HUES6 (cell line): ENCODE data around the gene TRIO.

Experiments
- H3K27ac ChIP-seq: 2 replicates; pipeline ENCODE4 v1.7.0; 2013; ENCODE audit warnings: low read depth, mild to moderate bottlenecking, low read length, inconsistent platforms
- H3K27me3 ChIP-seq: 2 replicates; pipeline ENCODE4 v1.6.1; 2013; ENCODE audit warnings: low read length; ENCODE audit not compliant: control insufficient read depth, insufficient read depth
- H3K36me3 ChIP-seq: 2 replicates; pipeline ENCODE4 v1.6.1; 2013; ENCODE audit warnings: low read length; ENCODE audit not compliant: control insufficient read depth, insufficient read depth
- H3K4me1 ChIP-seq: 2 replicates; pipeline ENCODE4 v1.6.1; 2013; ENCODE audit warnings: low read length; ENCODE audit not compliant: control insufficient read depth, insufficient read depth
- H3K4me3 ChIP-seq: 2 replicates; pipeline ENCODE4 v1.5.1; 2013; ENCODE audit warnings: low read depth, low read length
- H3K9ac ChIP-seq: one replicate; pipeline ENCODE4 v1.6.1; 2013; ENCODE audit warnings: mild to moderate bottlenecking, low read length
- H3K9me3 ChIP-seq: 2 replicates; pipeline ENCODE4 v1.6.1; 2013; ENCODE audit warnings: low read depth, low read length; ENCODE audit not compliant: control insufficient read depth, insufficient read depth

The TRIO gene

DNA sequence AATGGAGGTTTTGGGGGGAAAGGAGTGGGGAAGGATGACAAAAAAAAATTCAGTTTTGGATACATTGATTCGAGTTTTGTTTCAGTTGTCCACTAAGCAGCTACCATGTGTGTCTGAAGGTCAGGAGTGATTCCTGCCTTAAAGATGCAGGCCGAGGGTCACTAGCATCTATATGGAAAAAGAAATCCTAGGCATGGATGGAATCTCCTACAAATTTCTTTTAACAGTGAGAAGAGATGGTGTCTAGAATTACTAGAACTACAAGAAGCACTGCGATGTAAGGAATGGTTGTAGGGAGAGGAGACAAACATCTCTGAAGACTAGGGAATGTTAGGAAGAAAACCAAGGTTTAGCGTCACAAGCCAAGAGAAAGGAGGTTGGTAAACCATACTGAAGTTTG lies 19.6 kb upstream of the TRIO start:
- Histone ChIP-seq H3K4me1 (peaks cover 9% of the 10 kb centered on the region), H3K9ac (no peak overlapping the region), H3K4me3 (no peak overlapping the region), H3K27ac (no peak overlapping the region), H3K36me3 (no peaks in the 10 kb centered on the region), H3K9me3 (no peaks in the 10 kb centered on the region), H3K27me3 (no peaks in the 10 kb centered on the region)

DNA sequence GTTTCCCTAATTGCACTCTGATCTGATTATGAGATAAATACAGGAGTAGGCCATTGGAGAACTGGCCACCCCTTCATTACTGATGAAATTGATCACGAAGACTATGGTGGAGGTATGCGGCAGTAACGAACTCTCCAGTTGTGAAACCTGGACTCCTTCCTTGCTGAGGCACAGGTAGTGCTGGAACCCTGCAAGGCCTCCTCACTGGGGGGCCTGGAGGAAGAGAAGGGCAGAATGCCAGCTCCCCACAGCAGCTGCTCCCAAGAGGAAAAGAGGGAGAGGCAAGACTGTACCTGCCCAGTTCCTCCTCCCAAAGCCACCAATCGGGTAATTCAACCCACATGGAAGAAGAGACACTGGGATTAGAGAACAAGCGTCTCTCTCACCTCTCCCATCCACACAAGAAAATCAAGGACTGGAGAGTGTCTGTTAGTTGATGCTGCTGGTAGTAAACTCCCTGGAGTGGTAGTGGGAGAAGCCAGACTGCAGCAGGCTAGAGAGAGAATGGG lies 19.1 kb upstream of the TRIO start:
- Histone ChIP-seq H3K36me3 (no peaks in the 10 kb centered on the region), H3K4me3 (no peak overlapping the region), H3K9me3 (no peaks in the 10 kb centered on the region), H3K27me3 (no peaks in the 10 kb centered on the region), H3K9ac (no peak overlapping the region), H3K27ac (no peak overlapping the region), H3K4me1 (peaks cover 5% of the 10 kb centered on the region)

DNA sequence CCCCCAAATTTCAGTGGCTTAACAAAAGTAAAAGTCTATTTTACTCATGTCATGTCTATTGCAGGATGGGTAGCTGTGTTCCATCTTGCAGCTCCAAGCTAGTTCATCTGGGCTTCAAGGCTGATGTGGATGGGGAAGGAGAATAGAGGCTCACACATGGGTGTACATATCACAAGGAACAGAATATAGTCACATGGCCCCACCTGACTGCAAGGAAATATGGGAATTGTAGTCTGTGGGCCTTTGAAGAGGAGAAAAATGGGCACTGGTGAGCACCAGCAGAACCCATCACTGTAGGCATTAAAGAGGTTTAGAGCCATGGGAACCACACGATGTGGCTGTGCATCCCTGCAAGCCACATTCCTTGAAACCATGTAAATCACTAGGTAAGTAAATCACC lies 17.9 kb upstream of the TRIO start:
- Histone ChIP-seq H3K27ac (no peak overlapping the region), H3K4me3 (no peak overlapping the region), H3K27me3 (no peaks in the 10 kb centered on the region), H3K4me1 (no peaks in the 10 kb centered on the region), H3K9me3 (no peaks in the 10 kb centered on the region), H3K9ac (no peak overlapping the region), H3K36me3 (no peaks in the 10 kb centered on the region)

DNA sequence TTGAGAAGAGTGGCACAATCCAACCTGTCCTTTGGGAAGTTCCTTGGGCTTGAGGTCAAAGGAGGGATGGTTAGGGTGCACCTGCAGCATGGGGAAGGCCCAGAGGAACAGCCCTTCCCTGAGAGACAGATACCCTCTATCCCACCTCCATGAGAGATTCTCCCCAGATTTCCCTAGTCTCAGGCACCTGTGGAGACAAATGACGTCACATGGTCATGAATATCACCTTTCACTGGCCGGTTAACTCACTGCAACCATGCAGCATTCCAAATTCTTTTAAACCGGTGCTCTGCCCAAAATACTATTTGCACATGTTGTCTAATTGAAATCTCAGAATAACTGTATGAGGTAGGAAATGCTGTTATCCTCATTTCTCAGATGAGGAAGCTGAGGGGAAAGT lies 15.6 kb upstream of the TRIO start:
- Histone ChIP-seq H3K27me3 (no peaks in the 10 kb centered on the region), H3K9me3 (no peaks in the 10 kb centered on the region), H3K4me1 (no peaks in the 10 kb centered on the region), H3K4me3 (no peak overlapping the region), H3K9ac (no peak overlapping the region), H3K27ac (no peak overlapping the region), H3K36me3 (no peaks in the 10 kb centered on the region)

DNA sequence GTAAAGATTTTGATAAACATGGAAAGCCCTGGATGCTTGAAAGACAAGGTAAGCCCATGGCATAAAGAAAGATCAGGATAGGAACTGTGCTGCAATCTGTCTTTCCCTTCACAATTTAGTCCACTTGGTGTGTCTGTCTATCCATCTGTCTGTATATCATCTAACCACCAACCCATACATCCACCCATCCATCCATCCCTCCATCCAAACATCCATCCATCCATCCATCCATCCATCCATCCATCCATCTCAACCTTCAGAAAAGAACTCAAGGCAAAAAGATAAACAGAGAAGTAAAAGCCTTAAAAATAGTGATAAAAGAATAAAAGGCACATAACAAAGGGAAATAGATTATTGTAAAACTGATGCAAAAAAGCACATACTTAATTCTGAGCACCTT lies 15.1 kb upstream of the TRIO start:
- Histone ChIP-seq H3K36me3 (no peaks in the 10 kb centered on the region), H3K9me3 (no peaks in the 10 kb centered on the region), H3K9ac (no peak overlapping the region), H3K27ac (no peak overlapping the region), H3K27me3 (no peaks in the 10 kb centered on the region), H3K4me1 (no peaks in the 10 kb centered on the region), H3K4me3 (no peak overlapping the region)

DNA sequence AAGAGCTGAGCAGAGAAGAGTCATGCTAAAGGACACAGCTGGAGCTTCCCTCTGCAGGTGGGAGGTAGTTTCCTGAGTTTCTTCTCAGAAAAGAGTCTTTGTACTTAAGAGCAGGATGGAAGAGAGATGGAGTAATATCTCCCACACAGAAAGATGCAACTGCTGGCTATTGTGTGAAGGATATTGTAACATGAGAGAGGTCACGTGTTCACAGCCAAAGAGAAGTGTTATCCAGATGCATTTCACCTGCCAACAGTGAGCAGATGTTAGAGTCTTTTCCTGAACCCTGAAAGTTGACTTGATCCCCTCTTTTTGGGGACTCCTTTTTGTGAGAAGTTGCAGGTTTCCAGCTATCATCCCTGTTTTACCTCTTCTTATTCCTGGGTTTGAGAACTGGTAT lies 14.0 kb upstream of the TRIO start:
- no peaks in the 10 kb centered on the region for H3K36me3 ChIP-seq
- H3K4me3 ChIP-seq: no peak overlapping the region
- H3K4me1 ChIP-seq: no peaks in the 10 kb centered on the region
- H3K27me3 ChIP-seq: no peaks in the 10 kb centered on the region
- H3K9me3 ChIP-seq: no peaks in the 10 kb centered on the region
- no peak overlapping the region for H3K9ac ChIP-seq
- H3K27ac ChIP-seq: no peak overlapping the region

DNA sequence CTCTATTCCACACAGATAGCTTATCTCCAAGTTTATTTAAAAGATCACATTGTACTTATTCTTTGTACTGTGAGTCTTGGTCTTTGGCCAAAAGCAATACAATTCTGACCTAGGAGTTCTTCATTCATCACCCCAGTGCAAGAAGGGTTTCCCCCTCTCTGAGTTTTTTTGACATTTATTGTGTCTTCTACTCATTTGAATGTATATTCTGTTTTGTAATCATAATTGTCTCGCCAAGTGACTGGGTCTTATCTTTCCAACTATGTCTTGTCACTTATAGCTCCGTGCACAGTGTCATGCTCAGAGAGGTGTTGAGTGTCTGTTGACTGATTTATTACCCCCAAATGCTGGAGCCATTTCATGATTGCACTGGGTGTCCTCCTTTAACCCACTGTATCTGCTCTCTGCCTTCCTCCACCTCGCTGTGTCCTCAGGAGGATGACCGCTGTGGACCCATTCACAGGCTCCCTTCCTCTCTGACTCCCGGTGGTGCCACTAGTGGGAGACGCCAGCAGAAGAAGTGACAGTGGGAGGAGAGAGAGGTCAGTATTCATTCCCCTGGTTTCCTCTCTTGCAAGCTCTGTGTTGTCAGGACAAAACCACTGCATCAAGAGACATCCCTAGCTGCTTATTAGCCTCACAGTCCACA lies 11.2 kb upstream of the TRIO start:
- H3K4me1 ChIP-seq: no peaks in the 10 kb centered on the region
- H3K27me3 ChIP-seq: no peaks in the 10 kb centered on the region
- H3K4me3 ChIP-seq: no peak overlapping the region
- H3K9me3 ChIP-seq: peaks cover 2% of the 10 kb centered on the region; the same call in 1 of the 2 replicates
- no peak overlapping the region for H3K9ac ChIP-seq
- no peaks in the 10 kb centered on the region for H3K36me3 ChIP-seq
- no peak overlapping the region for H3K27ac ChIP-seq

DNA sequence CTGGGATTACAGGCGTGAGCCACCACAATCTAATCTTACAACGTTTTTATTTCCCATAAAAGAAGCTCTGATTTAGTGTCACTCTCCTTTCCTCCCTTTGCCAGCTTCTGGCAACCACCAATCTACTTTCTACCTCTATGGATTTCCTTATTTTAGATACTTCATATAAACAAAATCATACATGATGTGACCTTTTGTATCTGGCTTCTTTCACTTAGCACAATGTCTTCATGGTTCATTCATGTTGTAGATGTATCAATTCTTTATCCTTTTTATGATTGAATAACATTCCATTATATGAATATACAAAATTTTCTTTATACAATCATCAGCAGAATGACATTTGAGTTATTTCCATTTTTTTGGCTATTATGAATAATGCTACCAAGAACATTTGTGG lies 9.7 kb upstream of the TRIO start:
- H3K27ac ChIP-seq: no peak overlapping the region
- H3K4me1 ChIP-seq: no peaks in the 10 kb centered on the region
- no peaks in the 10 kb centered on the region for H3K27me3 ChIP-seq
- no peak overlapping the region for H3K9ac ChIP-seq
- no peak overlapping the region for H3K4me3 ChIP-seq
- no peaks in the 10 kb centered on the region for H3K36me3 ChIP-seq
- H3K9me3 ChIP-seq: peaks cover 2% of the 10 kb centered on the region; the same call in 1 of the 2 replicates

DNA sequence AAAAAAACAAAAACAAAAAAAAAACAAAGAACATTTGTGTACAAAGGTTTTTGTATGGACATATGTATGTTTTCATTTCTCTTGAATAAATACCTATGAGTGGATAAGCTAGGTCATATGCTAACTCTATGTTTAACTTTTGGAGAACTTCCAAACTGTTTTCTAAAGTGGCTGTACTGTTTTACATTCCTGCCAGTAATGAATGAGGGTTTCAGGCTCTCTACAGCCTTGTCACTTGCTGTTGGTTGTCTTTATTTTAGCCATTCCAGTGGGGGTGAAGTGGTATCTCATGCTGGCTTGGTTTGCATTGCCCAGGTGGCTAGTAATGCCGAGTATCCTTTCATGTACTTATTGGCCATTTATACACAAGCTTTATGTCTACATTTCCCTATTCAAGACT lies 9.1 kb upstream of the TRIO start:
- H3K36me3 ChIP-seq: no peaks in the 10 kb centered on the region
- H3K9ac ChIP-seq: no peak overlapping the region
- no peak overlapping the region for H3K4me3 ChIP-seq
- peaks cover 2% of the 10 kb centered on the region; the same call in 1 of the 2 replicates for H3K9me3 ChIP-seq
- no peaks in the 10 kb centered on the region for H3K27me3 ChIP-seq
- no peaks in the 10 kb centered on the region for H3K4me1 ChIP-seq
- no peak overlapping the region for H3K27ac ChIP-seq

DNA sequence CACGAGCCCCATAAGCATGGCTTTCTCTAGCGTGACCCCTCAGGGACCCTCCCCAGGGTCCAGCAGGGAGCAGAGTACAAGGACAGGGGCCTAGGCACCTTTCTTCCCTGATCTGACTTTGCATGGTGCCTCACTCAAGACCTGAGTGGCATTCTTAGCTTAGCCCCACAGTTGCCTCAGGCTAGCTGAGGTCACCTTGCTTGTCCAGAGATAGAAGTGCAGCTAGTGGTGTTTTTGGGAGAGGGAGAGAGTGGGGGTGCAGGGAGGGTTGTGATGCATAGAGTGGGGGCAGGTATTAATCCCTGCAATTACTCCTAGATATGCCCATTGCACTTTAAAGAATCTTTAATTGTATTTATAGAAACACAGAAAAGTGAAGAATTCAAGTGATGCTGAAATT lies 8.4 kb upstream of the TRIO start:
- H3K27me3 ChIP-seq: no peaks in the 10 kb centered on the region
- H3K9me3 ChIP-seq: peaks cover 2% of the 10 kb centered on the region; the same call in 1 of the 2 replicates
- H3K4me3 ChIP-seq: no peak overlapping the region
- no peak overlapping the region for H3K9ac ChIP-seq
- no peaks in the 10 kb centered on the region for H3K4me1 ChIP-seq
- no peak overlapping the region for H3K27ac ChIP-seq
- H3K36me3 ChIP-seq: no peaks in the 10 kb centered on the region

DNA sequence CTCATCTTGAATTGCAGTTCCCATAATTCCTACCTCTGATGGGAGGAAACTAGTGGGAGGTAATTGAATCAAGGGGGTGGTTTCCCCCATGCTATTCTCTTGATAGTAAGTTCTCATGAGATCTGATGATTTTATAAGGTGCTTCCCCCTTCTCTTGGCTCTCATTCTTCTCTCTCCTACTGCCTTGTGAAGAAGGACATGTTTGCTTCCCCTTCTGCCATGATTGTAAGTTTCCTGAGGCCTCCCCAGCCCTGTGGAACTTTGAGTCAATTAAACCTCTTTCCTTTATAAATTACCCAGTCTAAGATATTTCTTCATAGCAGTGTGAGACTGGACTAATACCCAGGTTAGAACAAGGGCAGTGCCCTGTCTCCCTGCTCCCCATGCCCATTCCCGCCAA lies 7.5 kb upstream of the TRIO start:
- peaks cover 2% of the 10 kb centered on the region; the same call in 1 of the 2 replicates for H3K9me3 ChIP-seq
- no peaks in the 10 kb centered on the region for H3K27me3 ChIP-seq
- no peaks in the 10 kb centered on the region for H3K36me3 ChIP-seq
- H3K4me3 ChIP-seq: no peak overlapping the region
- H3K9ac ChIP-seq: no peak overlapping the region
- no peaks in the 10 kb centered on the region for H3K4me1 ChIP-seq
- H3K27ac ChIP-seq: no peak overlapping the region
